Stimulated activated CD4-positive, alpha-beta T cell treated with anti-CD3 and anti-CD28 coated beads, Interleukin-12 subunit alpha, Interleukin-12 subunit beta, amount 100 ng/mL, for 4 hours (primary cell): ENCODE measurements around the gene TMF1.

Source experiments
- DNase-seq: peaks from one replicate; pipeline ENCODE4 v3.0.0-alpha.2; 2020

The TMF1 gene

DNA sequence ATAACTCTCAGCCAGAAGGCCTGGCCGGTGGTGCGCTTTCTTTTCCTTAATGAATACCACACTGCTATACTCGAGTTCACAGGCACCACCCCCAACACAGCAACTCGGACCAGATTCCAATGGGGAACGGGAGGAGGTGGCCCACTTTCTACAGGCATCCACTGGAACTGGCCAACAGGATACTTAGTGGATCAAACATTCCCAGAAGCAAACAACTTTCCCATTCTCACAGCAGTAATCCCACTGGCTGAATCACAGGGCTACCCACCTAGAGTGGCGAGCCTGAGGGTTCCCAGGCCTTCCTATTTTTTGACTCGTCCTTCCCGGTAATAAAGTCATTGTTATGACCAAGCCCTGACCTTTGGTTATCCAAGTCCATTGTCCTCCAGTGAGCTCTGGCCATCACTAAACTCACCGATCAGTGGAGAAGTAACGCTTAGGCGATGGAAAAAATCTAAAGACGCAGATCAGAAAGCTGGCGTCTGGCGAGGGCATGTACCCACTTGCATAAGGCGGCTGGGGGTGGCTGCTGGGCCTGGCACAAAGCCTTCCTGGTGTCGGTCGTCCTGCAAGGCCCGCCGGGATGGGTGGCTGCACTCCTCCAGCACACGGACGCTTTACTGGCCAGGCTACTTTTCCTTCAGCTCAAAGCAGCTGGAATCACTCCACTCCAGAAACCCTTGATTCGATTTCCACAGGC, 39.9 kb downstream of the TMF1 start:
- no peak for DNase-seq

DNA sequence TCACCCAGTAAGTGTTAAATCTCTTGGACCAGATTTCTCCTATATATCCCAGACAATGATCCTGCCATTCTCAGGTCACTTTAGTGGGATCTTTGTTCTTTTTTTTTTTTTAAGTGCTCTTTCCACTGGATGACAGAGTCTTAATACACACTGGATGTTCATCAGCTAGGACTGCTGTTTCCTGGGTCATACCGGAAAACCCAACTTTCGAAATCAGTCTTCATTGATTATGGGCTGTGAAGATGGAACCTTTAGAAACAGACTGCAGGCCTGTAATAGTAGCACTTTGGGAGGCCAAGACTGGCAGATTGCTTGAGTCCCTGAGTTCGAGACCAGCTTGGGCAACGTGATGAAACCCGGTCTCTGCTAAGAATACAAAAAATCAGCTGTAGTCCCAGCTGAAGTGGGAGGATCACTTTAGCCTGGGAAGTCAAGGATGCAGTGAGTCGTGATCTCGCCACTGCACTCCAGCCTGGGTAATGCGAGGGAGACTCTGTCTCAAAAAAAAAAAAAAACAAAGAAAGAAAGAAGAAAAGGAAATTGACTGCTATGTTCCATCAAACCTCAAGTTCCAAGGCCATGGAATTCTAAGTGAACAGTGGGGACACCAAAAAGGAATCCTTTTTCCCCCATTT, 40.9 kb downstream of the TMF1 start:
- no peak for DNase-seq

DNA sequence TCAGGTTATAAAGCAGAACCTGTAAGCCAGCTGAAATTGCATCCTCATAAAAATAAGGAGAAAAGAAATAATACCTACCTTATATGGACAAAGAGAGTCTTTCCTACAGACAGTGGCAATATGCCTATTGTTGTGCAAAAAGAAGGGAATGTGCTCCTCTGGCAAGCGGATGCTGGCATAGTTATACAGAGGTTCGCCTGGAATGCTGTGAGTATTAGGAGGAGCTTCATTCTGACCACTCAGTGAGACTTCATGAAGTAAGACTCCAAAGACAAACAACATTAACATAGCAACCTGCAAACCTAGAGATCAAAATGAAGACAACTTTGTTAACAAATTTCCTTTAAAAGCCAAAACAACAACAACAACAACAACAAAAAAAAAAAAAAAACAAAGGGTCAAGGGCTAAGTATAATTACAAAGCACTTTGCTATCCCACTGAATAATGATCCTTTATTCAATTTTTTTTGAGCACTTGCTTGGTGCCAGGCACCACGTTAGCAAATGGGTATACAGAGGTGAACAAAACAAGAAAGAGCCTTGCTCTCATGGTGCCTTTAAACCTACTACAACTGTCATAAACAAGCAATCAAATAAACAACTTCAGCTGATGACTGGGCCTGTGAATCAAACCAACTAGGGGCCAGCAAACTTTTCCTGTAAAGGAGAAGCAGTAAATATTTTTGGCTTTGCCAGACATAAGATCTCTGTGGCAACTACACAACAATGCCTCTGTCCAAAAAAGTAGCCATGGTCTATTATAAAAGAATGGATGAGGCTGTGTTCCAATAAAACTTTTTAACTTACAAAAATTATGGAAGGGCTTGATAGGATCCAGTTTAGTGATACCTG, 42.3 kb downstream of the TMF1 start:
- DNase-seq, result no peak

DNA sequence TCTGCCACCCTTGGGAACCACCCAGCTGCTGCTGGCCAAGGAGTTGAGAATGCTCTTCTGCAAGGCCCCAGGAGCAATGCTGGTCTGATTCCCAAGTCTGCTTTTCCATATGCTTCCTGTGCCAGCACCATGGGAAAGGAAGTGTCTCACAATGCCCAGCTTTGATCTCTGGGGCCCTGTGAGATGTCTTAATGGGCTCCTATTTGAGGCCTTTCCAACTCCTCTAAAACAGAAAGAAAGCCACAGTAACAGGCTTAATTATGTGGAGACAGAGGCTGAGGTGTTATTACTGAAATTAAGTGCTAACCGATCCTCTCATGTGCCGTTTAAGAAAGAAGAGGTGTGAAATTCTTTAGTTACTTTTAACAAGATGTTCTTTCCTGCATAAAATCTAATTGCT, 43.2 kb downstream of the TMF1 start:
- DNase-seq, result no peak

DNA sequence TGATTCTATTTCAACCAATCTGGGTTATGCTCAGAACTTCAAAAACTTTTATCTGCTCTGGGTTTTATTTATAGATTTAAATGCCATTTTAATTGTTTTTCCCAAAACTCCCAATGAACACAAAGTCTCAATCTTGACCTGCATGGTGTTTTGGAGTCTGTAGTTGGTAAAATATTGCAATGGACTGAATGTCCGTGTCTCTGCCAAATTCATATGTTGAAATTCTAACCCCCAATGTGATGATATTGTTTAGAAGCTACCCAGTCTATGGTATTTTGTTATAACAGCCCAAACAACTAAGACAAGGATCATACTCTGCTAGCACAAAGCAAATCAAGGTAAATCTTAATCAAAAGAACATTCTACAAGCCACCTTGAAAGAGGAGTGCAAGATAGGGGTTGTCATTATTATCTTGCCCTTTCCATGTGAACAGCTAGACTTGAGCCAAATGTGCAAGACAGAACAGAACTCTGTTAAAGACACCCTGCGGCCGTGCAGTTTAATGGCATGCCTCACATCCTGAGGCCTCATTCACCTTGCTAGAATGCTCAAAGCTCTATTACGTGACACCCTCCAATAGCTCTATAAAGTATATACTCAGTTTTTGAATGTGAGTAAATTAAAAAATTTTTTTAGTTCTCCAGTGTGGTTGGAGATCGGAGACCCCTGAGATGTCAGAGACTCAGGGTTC, 46.2 kb downstream of the TMF1 start:
- DNase-seq, result no peak

DNA sequence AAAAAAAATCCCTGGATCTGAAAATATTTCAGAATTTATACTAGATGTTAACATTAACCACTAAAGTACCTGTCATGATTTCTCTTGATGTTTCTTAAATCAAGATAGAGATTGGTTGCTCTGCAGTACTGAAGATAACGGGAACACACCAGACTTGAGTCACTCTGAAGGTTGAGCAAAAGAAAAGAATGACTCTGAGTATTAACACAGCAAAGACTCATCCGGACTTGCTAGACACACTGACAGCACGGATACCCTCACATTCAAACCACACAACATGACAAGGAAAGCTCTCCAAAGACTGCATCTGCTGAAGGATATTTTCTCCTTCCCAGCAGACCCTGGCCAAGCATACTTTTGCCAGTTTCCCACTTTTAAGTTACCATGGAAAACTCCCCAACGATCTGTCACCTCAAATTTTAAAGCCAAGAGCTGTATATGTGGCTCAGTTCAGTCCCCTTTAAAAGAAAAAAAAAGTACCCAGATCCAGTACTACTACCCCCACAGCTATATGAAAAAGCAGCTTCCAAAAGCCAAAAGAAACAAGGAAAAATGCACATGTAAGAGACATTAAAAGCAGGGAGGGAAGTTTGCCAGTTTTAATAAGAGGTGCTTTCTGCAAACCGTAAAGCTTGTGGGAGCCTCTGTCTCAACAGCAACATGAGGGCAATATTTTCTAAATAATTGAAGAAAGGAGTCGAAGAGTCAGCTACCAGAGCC, 46.9 kb downstream of the TMF1 start:
- no peak for DNase-seq

DNA sequence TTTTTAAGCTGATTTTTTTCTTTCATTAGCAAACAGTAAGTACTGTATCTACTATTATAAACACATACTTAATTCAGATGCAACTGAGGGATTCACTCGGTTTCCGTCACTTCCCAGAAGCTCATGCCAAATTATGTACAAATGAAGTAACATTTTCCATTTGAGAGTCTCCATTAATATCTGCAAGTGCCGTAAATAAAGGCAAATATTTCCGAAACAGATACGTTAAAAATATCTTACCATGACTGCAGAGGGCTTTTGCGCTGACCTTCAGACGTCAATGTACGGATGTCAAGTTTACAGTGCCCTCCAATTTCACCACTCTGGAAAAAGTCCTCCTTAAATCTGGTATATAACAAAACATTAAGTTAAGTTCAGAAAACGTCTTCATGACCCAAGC, 48.0 kb downstream of the TMF1 start:
- no peak for DNase-seq

DNA sequence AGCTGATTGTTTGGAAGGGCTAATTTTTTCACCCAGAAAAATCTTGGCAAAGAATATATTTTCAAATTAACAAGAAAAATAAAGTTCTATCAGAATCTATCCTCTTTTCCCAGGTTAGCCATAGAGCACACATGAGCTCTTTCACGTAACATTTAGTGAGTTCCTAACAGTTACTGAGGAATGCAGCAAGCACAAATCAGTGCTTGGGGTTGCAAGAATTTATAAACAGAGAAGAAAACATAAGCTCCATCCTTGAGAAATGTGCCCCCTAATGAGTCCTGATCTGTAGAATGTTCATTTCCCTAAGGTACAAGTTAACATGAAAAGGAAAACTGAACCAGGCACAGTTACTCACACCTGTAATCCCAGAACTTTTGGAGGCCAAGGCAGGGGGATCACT, 52.5 kb downstream of the TMF1 start:
- no peak for DNase-seq

DNA sequence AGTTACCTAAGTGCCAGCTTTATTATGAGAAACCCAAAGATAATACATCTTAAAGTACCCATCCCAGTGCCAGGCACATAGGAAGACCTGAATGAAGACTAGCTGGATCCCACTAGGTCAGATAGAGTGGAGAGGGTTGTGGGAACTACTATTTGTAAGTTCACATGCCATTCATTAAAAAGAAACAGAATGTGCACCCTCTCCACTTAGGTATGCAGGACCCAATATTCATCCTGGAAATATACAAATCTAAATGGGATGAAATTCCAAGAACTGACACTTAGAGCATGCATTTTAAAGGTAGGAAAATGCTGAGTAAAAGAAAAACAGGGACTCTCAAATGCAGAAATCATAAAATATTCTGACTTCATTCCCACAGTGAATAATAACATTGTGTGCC, 53.0 kb downstream of the TMF1 start:
- DNase-seq, result no peak

DNA sequence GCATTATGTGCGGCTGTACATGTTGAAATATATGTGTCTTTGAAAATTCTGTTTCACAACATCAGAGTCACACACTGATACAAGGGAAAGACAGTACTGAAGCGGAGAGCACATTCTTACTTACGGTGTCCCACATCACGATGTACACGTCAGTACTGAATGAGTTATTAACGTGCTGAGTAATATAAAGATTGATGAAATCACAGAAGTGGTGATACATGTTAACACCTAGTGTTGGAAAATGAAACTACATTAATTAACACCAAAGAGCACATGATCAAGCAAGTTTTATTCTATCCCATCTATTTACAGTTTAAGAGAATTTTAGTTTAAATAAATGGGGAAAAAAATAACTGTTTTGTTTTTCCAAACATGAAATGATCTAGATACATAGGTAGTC, 54.2 kb downstream of the TMF1 start:
- DNase-seq, result no peak

DNA sequence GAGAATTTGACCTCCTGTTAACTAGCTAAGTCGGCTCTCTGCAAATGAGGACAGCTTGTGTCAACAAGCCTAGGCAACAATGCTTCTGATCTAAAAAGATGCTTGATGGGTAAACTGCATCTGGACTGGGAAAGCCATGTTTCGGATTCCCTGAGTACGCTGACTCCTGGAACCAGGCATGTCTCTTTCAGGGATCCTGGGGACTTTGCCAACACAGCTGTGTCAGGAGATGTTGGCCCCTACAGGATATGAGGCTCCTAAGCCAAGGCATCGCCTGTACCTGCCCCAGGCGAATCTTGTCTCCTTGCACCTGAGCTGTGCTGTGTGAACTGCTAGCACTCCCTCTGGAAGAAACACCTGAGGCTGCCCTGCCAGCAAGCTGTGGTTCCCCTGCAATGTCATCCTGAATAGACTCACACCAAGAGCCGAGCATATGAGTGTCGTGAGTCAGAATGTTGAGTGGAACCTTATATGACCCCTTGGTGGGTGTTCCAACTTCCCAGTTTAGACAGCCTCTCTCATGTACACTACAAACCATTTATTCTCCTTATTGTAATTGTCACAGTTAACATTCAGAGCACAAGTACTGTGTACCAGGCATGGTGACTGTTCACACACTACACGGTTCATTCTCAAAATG, 55.7 kb downstream of the TMF1 start:
- no peak for DNase-seq

DNA sequence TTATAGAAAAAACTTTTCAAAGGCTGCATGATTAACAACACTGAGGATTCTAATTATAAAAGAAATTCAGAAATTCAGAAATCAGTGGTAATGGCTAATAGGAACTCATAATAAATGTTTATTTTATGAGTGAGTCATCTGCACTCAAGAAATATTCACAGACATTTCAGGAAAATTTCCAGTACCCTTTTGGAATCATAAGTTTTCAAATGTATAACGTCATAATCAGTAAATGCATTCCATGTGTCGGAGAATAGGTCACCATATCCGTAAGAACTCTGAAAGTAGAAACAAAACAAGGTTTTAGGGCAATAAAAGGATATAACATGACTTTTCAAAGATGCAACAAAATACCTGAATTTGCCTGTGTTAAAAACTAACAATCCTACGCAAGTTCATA, 63.4 kb downstream of the TMF1 start:
- DNase-seq, result no peak

DNA sequence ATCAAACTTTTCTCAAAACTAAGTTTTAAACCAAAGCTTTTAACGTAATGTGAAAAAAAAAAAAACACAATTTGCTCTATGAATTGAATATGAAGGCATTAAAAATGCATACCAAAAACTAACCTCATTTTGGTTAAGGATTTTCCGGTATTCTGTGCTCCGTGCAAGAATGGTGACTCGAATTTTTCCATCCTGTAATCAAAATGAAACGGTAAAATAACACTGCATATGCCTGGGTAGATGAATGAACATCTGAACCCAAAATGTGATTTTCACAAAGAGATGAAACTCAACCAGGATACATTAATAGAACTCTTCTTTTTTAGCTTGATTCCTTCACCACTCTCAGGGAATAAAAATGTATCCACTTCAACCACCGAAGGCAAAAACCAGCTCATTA, 64.8 kb downstream of the TMF1 start:
- no peak for DNase-seq

DNA sequence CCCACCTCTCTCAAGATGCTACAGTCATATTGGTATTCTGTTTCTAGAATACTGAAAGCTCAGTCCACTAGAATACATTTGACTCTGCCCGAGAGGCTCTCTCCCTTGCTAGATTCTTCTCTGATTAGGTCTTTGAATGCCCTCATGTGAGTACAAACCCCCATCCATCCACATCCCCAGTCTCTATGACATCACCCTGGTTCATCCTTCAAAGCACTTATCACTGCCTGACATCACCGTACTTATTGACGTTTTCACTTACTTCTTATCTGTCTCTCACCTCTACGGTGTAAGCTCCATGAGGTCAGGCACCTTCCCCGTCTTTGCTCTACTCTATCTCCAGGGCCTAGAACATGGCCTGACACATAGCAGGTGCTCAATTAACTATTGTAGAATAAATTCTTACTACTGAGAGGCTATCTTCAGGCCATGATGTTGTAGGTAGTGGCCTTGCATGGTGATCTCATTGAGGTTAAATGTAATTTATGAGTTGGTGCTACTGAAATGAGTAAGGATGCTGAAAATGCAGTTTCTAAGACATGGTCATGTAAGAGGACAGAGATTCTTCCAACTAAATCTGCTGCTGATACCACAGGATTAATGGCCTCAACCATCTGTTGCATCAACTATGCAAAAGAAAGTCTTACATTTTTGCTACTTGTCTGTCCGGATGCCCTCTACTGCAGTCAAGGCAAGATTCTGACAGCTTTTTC, 65.5 kb downstream of the TMF1 start:
- DNase-seq, result no peak

DNA sequence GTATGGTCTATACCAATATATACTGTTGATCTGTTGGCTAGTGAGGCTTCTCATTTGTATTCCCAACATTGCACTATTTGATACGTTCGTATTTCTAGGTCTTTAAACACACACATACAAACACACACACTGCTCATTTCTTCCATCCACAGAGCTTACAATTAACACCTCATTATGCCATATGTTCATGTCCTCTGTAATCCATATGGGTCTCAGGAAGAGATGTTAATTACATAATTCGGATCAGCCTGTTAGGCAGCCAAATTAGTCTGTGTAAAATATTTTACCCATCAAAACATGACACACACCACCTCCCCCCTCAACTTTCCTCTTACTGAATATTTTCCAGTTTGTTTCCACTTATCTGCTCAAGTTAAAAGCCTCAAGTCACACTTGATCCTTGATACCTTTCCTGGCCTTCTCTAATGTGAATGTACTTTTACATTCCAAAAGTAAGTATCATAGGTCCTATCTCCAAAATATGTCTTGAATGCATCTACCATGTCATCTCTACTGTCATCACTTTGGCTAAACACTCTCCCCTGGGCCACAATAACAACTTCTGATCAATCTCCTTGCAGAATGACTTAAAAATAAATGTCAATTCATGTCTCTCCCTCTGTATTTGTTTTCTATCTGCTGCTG, 66.9 kb downstream of the TMF1 start:
- no peak for DNase-seq

DNA sequence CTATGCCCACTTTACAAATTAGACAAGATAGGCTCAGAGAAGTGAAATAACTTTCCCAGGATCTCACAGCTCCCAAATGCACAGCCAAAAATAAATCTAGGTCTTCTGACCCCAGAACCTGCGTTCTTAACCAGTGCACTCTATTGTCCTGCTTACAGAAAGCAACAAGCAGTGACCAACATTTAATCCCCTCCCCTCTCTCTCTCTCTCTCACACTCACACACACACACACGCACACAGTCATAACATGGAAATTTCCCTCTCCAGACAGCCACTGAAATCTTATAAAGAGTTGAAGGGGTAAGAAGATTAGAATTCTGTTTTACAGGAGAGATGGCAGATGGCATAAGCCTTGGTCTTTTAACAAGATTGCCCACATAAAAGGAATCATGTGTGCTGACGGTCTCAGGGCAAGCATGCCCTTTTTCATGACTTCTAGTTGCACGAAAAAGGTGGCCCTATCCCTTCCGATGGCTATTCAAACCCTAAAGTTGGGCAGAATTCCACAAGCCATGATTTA, 68.1 kb downstream of the TMF1 start:
- no peak for DNase-seq

DNA sequence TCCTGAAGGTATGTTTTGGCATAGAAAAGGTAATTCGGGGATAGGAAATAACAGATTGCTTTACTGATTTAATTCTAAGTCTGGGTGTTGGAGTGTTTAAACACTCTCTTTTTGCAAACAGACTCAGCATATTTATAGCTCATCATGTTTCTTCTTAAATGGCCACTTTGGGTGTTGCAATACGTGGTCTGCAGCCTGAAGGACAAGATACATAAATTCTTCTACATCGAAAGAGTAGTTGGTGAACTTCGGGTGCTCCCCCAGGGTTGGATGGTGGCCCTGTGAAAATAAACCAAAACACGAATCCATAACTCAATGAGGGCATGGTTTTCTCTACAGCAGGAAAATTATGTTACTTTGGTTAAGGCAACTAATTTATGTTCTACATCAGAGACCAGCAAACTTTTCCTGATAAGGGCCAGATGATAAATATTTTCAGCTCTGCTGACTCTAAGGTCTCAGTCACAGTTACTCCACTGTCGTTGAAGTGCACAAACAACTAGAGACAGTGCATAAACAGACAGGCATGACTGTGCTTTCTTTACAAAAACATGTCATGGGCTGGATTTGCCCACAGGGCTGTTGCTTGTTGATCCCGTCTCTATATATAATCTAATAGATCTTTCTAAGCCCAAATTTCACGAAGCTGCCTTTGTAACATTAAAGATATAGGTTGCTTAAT, 74.5 kb downstream of the TMF1 start:
- DNase-seq, result no peak

DNA sequence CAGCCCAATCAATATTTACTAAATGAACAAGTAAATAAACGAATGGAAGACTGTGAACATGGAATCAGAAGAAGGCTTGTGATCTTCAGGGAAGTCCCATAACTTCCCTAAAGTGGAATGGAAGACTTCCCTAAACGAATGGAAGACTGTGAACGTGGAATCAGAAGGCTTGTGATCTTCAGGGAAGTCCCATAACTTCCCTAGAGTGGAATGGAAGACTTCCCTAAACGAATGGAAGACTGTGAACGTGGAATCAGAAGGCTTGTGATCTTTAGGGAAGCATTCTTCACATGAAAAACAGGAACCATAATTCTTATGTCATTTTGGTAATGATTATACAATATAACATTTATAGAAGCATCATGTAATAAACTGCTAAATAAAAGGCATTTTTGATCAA, 77.4 kb downstream of the TMF1 start:
- no peak for DNase-seq

DNA sequence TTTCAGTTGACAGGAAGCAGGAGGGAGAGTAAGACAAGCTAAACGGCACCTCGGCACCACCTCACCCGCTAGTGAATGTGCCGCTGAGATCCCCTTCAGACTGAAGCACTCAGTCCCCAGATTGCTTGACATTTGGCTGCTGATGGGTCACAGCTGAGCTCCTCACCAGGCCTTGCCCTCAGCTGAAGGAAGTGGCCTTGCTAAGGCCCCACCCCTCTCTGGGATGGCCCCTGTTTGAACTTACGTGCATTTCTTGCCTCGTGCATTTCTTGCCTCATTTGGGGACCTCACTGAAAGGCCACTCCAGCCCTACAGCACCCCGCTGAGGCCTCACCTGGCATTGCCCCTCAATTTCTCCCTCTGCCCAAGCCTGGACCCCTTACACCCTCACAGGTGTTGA, 78.5 kb downstream of the TMF1 start:
- DNase-seq, result no peak

DNA sequence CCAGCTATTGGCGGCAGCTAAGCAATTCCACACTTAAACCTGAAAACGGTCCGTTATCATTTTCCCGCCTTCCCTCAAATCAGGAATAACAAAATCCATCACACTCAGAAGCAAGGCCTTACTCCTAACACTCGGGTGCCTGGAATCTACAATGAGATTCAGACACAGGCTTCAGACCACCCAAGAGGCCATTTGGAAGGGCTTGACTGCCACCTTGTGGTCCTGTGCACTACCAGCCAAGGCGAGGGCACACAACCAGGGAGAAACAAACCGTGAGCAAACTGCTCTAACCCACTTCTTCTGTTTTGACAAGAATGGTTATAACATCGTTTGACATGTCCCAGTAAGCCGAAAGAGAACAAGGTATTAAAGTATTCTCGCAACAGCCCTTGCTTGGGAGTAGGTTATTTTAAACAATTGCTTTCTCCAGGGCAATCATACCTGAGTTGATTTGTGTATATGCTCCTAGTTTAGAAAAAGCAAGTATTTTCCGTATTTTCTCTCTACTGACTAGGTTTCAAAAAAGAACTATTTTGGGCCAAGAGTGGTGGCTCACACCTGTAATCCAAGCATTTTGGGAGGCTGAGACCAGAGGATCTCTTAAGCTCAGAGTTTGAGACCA, 79.7 kb downstream of the TMF1 start:
- peak; percentile 8 for DNase-seq
